GM19239 (cell line): ENCODE results near the gene PTGER1.
A peak's percentile ranks its signal among the peaks of the same experiment; 100 is the strongest.

Source experiments
- DNase-seq: peaks from one replicate; pipeline ENCODE4 v3.0.0; 2011; ENCODE audit warnings: low spot score; ENCODE audit not compliant: insufficient read length
- FAIRE-seq: peaks from 2 replicates; lab custom pipeline; 2011; peaks lifted over from hg19 to GRCh38; lab: Jason Lieb, UNC

Gene PTGER1

GRCh38 chr19:14446336-14447036, 28.7 kb downstream of the PTGER1 start:
- FAIRE-seq = no peak
- DNase-seq = no peak

- FAIRE-seq (no peak), DNase-seq (no peak)
Measured at GRCh38 chr19:14443632-14444216, 31.4 kb downstream of the PTGER1 start.

GRCh38 chr19:14442891-14443631, 32.1 kb downstream of the PTGER1 start:
- DNase-seq = no peak
- no peak for FAIRE-seq

- no peak for FAIRE-seq
- DNase-seq = no peak
Measured at GRCh38 chr19:14441041-14441938, 33.9 kb downstream of the PTGER1 start.

- FAIRE-seq = peak; percentile 87
Measured at GRCh38 chr19:14440049-14440448, 35.1 kb downstream of the PTGER1 start.

GRCh38 chr19:14439014-14439413, 36.1 kb downstream of the PTGER1 start:
- DNase-seq (no peak), FAIRE-seq (no peak)

More at GRCh38 chr19:14440049-14440448, 35.1 kb downstream of the PTGER1 start:
- peak; percentile 88 for DNase-seq

- FAIRE-seq (no peak), DNase-seq (no peak)
Measured at GRCh38 chr19:14437578-14438140, 37.5 kb downstream of the PTGER1 start.

- DNase-seq = no peak
- FAIRE-seq = no peak
Measured at GRCh38 chr19:14435320-14436050, 39.7 kb downstream of the PTGER1 start.

- FAIRE-seq (no peak), DNase-seq (no peak)
Measured at GRCh38 chr19:14434543-14435319, 40.4 kb downstream of the PTGER1 start.

- FAIRE-seq = no peak
- no peak for DNase-seq
Measured at GRCh38 chr19:14433554-14434501, 41.3 kb downstream of the PTGER1 start.

GRCh38 chr19:14432791-14433553, 42.2 kb downstream of the PTGER1 start, which contains the start of gene PKN1:
Gene PKN1, plus strand, starts transcription at chr19:14433306. Its CDS starts 216 bp downstream, at chr19:14433522.
- DNase-seq (peak; percentile 78), FAIRE-seq (no peak)

- DNase-seq (no peak), FAIRE-seq (no peak)
Measured at GRCh38 chr19:14430712-14431111, 44.4 kb downstream of the PTGER1 start.

- FAIRE-seq (no peak), DNase-seq (no peak)
Measured at GRCh38 chr19:14428882-14429416, 46.2 kb downstream of the PTGER1 start.

- DNase-seq (no peak), FAIRE-seq (no peak)
Measured at GRCh38 chr19:14427461-14427860, 47.7 kb downstream of the PTGER1 start.

- FAIRE-seq (no peak), DNase-seq (no peak)
Measured at GRCh38 chr19:14425696-14426138, 49.4 kb downstream of the PTGER1 start.
